Right atrium auricular region (tissue), 2 donors: ENCODE results near the gene CACNA2D3. TPM values are rescaled to one million over a fixed set of nuclear protein-coding genes. Genes with fewer than 3 reads are reported as not detected.

Experiments
- DNase-seq: peaks from one replicate; pipeline ENCODE4 v3.0.0-alpha.2; 2019; ENCODE audit warnings: low spot score
- H3K27ac ChIP-seq, 2 donors: fragments of 200-600 bp; sonication (generic); 1 replicate in 1 of 2; 2 replicates in 1 of 2; pipeline ENCODE4 v1.5.1; 2016 to 2019
- H3K27me3 ChIP-seq, 2 donors: fragments of 200-600 bp; sonication (generic); one replicate each; pipeline versions ENCODE4 v1.5.1 to v1.6.0; 2017 to 2019
- H3K36me3 ChIP-seq: fragments of 200-600 bp; sonication (generic); one replicate; pipeline ENCODE4 v1.5.1; 2016
- H3K4me1 ChIP-seq, 2 donors: fragments of 200-600 bp; sonication (generic); one replicate each; pipeline versions ENCODE4 v1.5.1 to v1.6.0; 2017 to 2019
- H3K4me3 ChIP-seq, 2 donors: fragments of 200-600 bp; sonication (generic); 1 replicate in 1 of 2; 2 replicates in 1 of 2; pipeline ENCODE4 v1.5.1; 2017 to 2019; ENCODE audit warnings: mild to moderate bottlenecking in 1 of 2, moderate library complexity in 1 of 2
- H3K9me3 ChIP-seq, 2 donors: fragments of 200-600 bp; sonication (generic); one replicate each; pipeline ENCODE4 v1.5.1; 2019
- total RNA-seq, 2 donors: library from RNA; depleted of rRNA; stranded (reverse); fragments of >200 nt; gene quantifications; one replicate each; pipeline ENCODE4 v1.1.0, GENCODE V29; 2016
- TF ChIP-seq, protein P1 (sequence below), 2 donors: fragments of 200-600 bp; sonication (generic); IDR thresholded peaks; one replicate each; pipeline ENCODE4 v1.5.1; 2019; ENCODE audit warnings: antibody characterized with exemption in 2 of 2

The CACNA2D3 gene
- total RNA-seq, 2 donors from 2014 or later = 10.9 to 17.2 TPM

DNA sequence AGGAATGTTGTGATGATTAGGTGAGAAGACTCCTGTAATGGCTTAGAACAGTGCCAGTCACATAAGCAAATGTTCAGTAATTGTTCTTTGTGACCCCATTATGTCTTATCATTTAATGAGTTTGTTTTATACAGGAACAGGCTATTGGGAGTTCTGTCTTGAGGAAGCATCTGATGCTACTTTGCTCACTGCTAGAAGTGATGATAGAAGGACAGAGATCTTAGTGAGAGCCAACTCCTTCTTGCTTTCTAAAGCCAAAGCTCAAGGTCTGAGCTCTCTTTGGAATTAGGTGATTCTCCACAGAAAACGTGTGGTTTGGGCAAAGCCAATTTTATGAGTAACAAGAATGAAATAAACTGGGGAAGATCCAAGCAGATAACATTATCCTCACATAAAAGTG, 590.7 kb downstream of the CACNA2D3 start:
- Histone ChIP-seq H3K36me3 (no peaks in the 10 kb centered on the region), H3K27ac (no peak overlapping the region), H3K27me3 (no peaks in the 10 kb centered on the region), H3K4me3 (no peak overlapping the region), H3K4me1 (peaks cover 0 to 13% of the 10 kb centered on the region in 2 donors), H3K9me3 (no peaks in the 10 kb centered on the region)
- TF ChIP-seq, protein P1, sequence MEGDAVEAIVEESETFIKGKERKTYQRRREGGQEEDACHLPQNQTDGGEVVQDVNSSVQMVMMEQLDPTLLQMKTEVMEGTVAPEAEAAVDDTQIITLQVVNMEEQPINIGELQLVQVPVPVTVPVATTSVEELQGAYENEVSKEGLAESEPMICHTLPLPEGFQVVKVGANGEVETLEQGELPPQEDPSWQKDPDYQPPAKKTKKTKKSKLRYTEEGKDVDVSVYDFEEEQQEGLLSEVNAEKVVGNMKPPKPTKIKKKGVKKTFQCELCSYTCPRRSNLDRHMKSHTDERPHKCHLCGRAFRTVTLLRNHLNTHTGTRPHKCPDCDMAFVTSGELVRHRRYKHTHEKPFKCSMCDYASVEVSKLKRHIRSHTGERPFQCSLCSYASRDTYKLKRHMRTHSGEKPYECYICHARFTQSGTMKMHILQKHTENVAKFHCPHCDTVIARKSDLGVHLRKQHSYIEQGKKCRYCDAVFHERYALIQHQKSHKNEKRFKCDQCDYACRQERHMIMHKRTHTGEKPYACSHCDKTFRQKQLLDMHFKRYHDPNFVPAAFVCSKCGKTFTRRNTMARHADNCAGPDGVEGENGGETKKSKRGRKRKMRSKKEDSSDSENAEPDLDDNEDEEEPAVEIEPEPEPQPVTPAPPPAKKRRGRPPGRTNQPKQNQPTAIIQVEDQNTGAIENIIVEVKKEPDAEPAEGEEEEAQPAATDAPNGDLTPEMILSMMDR (IDR thresholded peaks at IDR 0.05) = no peak
- no peak for DNase-seq

DNA sequence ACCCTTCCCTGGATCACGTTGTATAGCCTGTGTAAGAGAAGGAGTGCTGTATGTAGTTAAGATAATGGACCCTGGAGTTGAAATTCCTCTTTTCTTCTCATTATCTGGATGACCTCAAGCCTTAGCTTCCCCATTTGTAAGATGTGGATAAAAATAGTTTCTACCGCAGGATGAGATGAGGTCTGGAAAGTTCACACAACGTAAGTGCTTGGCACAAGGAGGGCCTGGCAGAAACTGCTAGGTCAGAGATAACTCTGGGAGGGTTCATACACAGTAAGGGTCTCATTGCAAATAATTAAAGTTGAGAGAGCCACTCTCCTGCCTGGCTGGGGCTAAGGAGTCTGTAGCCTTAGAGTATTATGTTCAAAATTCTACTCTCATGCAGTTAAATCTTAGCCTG, 591.1 kb downstream of the CACNA2D3 start:
- no peak for DNase-seq
- Histone ChIP-seq H3K27me3 (no peaks in the 10 kb centered on the region), H3K4me1 (peaks cover 0 to 13% of the 10 kb centered on the region in 2 donors), H3K36me3 (no peaks in the 10 kb centered on the region), H3K4me3 (no peak overlapping the region), H3K27ac (no peak overlapping the region), H3K9me3 (no peaks in the 10 kb centered on the region)
- TF ChIP-seq, protein P1 (IDR thresholded peaks at IDR 0.05) = no peak

DNA sequence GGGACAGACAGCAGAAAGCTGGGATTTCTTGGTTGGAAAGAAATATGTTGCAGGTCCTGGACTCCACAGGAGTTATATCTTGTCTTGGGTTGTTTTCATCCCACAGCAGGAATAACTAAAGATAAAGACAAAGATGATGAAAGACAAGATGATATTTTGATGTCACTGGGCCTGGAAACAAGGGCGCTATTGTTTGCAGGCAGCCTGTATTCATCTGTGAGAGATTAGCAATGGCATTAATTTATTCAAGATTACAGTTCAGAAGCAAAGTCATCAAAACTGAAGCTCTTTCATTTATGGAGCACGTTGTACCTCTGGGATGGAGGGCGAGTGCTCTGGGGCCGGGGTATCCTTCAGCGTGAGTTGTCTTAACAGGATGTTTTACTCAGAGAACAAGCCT, 591.7 kb downstream of the CACNA2D3 start:
- TF ChIP-seq, protein P1 (IDR thresholded peaks at IDR 0.05) = no peak
- Histone ChIP-seq H3K27me3 (no peaks in the 10 kb centered on the region), H3K27ac (no peak overlapping the region), H3K4me3 (no peak overlapping the region), H3K9me3 (no peaks in the 10 kb centered on the region), H3K36me3 (no peaks in the 10 kb centered on the region), H3K4me1 (peaks cover 0 to 13% of the 10 kb centered on the region in 2 donors)
- no peak for DNase-seq

DNA sequence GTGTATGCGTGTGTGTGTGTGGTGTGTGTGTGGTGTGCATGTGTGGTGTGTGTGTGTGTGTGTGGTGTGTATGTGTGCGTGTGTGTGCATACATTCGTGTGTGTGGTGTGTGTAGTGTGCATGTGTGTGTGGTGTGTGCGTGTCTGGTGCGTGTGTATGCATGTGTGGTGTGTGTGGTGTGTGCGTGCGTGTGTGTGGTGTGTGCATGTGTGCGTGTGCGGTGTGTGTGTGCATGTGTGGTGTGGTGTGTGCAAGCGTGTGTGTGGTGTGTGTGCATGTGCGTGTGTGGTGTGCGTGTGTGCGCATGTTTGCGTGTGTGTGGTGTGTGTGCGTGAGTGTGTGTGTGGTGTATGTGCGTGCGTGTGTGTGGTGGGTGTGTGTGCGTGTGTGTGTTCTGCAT, 595.2 kb downstream of the CACNA2D3 start:
- DNase-seq = no peak

DNA sequence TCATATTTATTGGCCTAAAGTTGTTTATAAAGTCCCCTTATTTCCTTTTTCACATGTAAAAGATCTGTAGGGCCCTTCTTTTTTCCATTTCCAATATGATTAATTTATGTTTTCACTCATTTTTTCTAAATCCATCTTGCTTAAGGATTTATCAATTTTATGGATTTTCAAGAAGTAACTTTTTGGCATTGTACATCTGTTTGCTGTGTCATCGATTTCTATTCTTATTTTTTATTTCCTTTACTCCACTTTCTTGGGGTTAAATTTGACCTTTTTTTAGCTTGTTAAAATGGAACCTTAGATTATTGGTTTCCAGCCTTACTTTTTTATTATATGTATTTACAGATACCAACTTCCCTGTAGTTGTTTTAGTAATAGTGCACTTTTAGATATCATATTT, 597.6 kb downstream of the CACNA2D3 start:
- Histone ChIP-seq H3K27me3 (no peaks in the 10 kb centered on the region), H3K36me3 (no peaks in the 10 kb centered on the region), H3K9me3 (no peaks in the 10 kb centered on the region), H3K4me3 (no peak overlapping the region), H3K4me1 (no peaks in the 10 kb centered on the region), H3K27ac (no peak overlapping the region)
- no peak for DNase-seq
- TF ChIP-seq, protein P1 (IDR thresholded peaks at IDR 0.05) = no peak

More for the DNA sequence above, 595.2 kb downstream of the CACNA2D3 start:
- TF ChIP-seq, protein P1 (IDR thresholded peaks at IDR 0.05) = no peak
- Histone ChIP-seq H3K4me3 (no peak overlapping the region), H3K27me3 (no peaks in the 10 kb centered on the region), H3K4me1 (peaks cover 0 to 13% of the 10 kb centered on the region in 2 donors), H3K27ac (no peak overlapping the region), H3K36me3 (no peaks in the 10 kb centered on the region), H3K9me3 (no peaks in the 10 kb centered on the region)

DNA sequence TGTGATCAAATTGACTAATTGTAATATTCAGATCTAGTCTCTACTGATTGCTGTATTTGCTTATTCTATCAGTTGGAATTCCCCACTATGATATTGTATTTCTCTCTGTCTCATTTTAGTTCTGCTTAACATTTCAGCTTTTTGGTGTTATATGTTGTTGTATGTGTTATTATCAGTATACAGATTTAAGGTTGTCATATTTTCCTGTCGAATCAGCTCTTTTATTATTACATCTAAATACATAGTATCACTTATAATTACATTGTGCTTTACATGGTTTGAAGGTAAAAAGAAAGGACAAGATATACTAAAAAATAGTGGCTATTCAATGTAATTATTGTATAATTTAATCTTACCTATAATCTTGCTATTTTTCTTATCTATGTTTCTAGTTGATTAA, 598.3 kb downstream of the CACNA2D3 start:
- no peaks in the 10 kb centered on the region for H3K9me3 ChIP-seq
- H3K27me3 ChIP-seq = no peaks in the 10 kb centered on the region
- H3K4me3 ChIP-seq = no peak overlapping the region
- no peaks in the 10 kb centered on the region for H3K4me1 ChIP-seq
- no peak overlapping the region for H3K27ac ChIP-seq
- H3K36me3 ChIP-seq = no peaks in the 10 kb centered on the region
- no peak for DNase-seq
- TF ChIP-seq, protein P1 (IDR thresholded peaks at IDR 0.05) = no peak
